Islet of Langerhans (tissue), 1 donor: ENCODE results near the gene KRTAP4-3.
"Not testable (repeated sequence)": the region's sequence is repeated elsewhere in the genome, so short reads cannot be mapped to it uniquely, and the experiment has no call there.

Source experiments
- FAIRE-seq: peaks from one replicate; lab custom pipeline; 2011; peaks lifted over from hg19 to GRCh38; lab: Jason Lieb, UNC

The KRTAP4-3 gene

DNA sequence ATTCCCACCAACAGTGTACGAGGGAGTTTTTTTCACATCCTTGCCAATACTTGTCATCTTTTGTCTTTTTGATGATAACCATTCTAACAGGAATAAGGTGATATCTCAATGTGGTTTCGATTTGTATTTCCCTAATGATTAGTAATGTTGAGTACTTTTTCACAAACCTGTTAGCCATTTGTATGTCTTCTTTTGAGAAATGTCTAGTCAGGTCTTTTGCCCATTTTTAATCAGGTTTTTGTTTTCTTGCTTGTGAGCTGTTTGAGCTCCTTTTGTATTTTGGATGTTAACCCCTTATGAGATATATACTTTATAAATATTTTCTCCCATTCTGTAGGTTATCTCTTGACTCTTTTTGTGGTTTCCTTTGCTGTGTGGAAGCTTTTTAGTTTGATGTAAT, 16.5 kb downstream of the KRTAP4-3 start:
- FAIRE-seq: no peak

DNA sequence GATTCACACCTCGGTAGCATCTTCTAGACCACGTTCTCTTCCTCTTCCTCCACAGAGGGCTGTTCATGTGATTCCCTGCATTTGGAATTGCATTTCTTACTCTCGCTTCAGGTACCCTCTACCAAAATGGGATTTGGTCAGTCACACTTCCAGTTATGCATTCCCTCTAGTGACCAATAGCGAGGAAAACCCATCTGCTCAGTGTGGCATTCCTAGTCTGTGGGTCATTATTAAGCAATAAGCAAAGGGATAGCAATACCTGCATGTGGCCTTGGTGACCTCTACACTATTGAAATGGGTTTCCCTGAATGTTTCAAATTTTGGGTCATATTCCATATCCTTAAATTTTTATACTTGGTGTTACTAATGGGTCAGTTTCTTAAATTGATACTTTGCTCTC, 18.0 kb downstream of the KRTAP4-3 start:
- no peak for FAIRE-seq

DNA sequence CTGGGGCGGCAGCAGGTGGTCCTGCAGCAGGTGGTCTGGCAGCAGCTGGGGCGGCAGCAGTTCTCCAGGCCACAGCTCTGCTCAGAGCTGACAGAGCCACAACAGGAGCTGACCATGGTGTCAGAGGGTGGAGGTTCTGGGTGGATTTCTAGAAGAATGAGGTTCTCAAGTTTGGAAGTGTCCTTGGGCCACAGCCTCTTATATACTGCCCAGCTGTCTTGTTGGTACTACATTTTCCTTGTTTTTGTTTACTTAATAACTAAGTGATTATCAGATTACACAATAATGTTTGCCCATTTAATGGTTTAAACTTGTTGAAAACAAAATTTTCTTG, 18.4 kb downstream of the KRTAP4-3 start, which contains the start of gene KRTAP4-5:
TSS of gene KRTAP4-5 (minus strand) at position 174 of the 334 bp plus-strand sequence. CDS start at position 116, 58 bp downstream.
- no peak for FAIRE-seq

DNA sequence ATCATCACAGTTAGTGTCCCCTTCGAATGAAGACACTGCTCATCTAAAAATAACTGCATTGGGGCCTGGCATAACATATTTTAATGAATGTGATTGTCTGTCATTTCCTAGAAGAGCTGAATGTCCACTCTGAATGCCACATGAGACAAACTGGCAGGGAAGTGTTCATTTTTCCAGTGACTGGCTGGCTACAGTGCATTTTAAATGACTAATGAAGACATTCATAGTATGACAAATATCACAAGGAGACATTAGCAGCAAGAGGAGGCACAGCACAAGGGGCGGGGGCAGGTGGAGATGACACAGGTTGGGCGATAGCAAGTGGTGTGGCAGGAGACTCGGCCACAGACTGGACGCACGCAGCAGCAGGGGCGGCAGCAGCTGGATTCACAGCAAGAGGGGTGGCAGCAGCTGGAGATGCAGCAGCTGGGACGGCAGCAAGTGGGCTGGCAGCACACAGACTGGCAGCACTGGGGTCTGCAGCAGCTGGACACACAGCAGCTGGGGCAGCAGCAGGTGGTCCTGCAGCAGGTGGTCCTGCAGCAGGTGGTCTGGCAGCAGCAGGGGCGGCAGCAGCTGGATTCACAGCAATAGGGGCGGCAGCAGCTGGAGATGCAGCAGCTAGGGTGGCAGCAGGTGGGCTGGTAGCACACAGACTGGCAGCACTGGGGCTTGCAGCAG, 18.9 kb downstream of the KRTAP4-3 start:
- not testable (repeated sequence) for FAIRE-seq

DNA sequence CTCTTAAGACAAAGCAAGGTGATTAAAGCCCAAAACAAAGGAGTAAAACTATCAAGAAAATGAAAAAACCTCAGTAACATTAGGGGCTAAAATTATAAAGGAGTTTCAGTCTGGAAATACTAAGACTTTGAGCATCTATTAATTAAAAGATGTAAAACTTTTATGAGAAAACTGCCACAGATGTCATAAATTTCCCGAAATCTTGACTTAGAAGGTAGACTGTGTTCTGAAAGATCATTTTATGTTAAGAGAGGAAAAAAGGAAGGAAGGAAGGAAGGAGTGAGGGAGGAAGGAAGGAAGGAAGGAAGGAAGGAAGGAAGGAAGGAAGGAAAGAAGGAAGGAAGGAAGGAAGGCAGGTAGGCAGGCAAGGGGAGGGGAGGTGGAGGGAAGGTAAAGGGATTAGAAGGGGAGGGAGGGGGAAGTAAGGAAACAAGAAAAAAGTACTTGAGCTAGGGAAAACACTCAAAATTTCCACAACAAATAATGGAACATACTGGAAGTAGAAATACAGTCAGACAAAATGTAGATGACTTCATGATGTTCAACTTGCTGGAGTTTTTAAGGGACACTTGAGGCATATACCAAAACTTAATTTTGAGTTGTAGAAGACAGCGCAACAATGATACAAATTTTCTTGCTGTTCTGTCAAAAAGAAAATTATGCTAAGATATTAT, 20.4 kb downstream of the KRTAP4-3 start:
- no peak for FAIRE-seq

DNA sequence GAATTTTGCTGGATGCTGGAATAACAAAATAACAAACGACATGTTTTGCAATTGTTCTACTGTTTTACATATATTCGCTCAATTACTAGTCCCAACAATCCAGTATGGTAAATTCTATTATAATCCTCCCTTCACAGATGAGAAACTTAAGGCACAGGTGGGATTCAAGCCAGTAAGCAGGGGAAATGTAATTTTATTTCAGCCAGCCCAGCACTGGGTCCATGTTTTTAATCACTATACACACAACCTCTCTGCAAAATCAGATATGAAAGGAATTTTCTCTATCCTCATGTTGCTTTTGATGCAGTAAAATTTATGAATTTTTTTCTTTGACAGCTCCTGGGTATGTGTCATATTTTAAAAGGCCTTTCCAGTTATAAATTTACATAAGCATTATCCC, 22.8 kb downstream of the KRTAP4-3 start:
- no peak for FAIRE-seq

DNA sequence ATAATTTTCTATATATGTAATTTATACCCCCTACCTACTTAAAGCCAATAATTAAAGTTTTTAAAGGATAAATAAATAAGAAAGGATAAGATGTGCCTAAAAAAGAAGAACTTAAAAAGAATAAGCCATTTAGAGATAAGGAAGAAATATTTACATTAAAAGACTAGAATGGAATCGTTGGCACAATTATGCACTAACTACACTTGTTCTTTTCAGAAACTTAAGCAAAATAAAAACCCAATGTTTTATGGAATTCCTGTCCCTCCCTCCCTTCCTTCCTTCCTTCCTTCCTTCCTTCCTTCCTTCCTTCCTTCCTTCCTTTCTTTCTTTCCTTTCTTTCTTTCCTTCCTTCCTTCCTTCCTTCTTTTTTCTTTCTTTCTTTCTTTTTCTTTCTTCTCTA, 23.2 kb downstream of the KRTAP4-3 start:
- no peak for FAIRE-seq

DNA sequence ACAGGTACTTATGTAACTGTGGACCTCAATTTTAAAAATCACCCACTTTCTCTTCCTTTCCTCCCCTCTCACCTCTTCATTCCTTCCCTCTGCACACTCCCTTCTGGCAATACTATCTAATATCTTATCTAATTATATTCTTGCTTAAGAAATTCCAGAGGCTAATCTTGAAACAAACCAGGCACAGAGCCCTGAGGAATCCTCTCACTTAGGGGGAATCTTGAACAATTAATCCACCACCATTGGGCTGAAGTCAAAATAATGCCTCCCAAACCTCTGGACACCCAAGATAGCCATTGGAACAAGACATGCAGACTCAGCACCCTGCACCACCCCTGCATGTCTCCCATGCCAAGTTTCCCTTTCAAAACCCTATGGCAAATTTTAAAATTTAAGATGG, 26.7 kb downstream of the KRTAP4-3 start:
- no peak for FAIRE-seq

DNA sequence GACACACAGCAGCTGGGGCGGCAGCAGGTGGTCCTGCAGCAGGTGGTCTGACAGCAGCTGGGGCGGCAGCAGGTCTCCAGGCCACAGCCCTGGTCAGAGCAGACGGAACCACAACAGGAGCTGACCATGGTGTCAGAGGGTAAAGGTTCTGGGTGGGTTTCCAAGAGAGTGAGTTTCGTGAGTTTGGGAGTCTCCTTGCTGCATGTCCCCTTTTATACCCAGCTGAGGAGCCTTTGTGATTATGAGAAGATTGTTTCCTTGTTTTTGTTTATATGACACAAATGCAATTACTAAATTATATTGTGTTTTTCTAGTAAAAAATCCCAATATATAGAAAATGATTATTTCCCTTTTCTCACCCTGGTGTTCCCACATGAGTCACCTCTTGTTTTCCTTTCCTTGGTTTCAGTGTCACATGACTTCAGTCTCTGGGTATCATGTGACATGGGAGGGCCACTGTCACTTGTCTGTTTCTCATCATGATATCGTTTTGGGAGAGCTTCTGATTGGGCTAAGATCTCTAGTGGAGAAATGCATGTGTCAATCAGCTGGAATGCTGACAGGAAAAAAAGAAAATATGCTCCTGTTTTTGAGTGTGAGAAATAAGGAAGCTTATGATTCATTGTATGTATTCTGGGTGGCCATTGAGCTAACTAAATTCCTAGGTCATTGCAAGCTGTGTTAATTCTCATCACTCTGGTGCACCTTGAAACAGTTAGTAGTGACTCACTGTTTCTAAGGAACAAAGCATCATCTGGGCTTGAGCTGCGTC, 27.5 kb downstream of the KRTAP4-3 start, which contains the start of gene KRTAP4-6:
TSS of gene KRTAP4-6 (minus strand) at position 185 of the 772 bp plus-strand sequence. CDS start at position 128, 57 bp downstream.
- FAIRE-seq: no peak

DNA sequence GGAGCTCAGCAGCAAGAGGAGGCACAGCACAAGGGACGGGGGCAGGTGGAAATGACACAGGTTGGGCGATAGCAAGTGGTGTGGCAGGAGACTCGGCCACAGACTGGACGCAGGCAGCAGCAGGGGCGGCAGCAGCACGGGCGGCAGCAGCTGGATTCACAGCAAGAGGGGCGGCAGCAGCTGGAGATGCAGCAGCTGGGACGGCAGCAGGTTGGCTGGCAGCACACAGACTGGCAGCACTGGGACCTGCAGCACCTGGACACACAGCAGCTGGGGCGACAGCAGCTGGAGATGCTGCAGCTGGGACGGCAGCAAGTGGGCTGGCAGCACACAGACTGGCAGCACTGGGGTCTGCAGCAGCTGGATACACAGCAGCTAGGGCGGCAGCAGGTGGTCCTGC, 28.2 kb downstream of the KRTAP4-3 start:
- FAIRE-seq: not testable (repeated sequence)

DNA sequence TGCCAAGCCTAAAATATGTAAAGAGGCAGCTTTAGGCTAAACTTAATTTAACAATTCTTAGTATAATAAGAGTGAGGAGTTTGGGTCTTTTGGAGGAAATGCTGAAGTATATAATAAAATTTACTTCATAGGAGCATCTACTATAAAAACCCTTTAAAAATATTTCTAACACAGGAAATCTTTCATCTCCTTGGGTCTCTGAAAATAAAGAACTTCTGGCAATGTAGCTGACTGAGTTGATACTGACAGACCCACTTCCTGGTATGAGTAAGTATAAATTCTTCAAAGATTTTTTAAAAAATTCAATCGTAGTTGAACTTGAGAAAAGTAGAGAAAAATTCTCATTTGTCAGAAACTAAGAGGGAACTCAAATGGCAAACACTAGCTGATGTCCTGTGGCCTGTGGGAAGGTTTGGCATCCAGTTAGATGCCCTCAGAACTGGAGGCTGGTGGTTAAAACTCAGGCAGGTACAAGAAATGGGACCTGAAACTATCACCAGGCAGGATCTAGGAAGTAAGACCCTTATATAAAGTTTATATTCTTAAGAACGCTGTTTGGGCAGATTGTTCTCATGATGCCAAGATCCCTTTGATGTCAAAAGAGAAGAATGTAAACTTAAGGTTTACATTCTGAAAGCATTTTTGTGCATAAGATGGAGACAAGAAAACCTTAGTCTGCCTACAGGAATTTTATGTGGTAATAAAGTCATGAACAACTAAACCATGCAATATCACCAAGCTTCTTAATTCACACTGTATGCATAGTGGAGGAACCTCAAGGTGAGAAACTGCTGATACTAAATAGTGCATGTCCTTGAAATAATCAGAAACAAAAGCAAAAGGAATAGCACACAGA, 33.9 kb downstream of the KRTAP4-3 start:
- FAIRE-seq: no peak

DNA sequence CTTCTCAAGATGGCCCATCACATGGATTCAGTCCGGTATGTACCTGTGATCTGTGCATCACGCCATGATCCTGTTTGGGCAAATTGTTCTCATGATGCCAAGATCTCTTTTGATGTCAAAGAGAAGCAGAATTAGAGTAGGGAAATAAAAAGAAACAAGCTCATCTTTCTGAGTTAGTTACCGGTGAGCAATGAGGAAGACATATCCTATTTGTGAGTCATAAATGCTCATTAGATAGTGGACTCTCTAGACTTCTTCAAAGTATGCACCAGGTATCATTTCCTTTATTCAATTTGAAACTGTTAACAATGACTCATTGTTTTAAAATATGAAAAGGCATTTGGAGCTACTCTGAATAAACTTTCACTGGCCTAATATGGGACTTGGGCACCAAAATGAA, 36.0 kb downstream of the KRTAP4-3 start:
- FAIRE-seq: no peak

DNA sequence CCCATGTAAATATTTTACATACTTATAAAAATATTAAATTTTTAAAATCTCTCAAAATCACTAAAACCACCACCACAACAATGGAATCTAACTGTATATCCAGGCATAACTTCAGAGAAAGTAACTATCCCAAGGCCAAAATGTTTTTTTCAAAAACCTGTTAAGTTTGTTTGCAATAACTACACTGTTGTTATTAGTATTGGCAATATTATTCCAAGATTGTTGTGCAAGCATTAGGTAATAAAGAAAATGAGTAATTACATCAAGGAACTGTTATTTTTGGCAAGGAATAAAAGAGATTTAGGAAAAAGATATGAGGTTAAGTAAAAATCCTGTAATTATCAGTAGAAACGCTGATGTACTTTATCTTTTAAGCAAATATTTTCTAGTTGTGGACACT, 40.6 kb downstream of the KRTAP4-3 start:
- no peak for FAIRE-seq

DNA sequence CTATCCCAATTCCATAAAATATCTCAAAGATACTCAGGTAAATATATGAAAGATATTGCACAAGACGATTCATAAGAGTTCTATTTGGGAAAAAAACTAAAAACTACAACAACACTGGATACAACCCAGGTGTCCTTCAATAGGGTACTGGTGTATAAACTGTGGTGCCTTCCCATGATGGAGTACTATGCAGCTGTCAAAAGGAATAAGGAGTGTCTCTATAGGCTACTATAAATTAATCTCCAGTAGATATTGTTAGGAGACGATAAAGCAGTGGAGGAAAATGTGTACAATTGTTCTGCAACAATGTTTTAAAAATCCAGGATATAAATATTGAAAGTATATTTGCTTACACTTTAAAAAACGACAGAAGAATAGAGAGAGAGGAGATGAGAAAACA, 41.6 kb downstream of the KRTAP4-3 start:
- FAIRE-seq: no peak

DNA sequence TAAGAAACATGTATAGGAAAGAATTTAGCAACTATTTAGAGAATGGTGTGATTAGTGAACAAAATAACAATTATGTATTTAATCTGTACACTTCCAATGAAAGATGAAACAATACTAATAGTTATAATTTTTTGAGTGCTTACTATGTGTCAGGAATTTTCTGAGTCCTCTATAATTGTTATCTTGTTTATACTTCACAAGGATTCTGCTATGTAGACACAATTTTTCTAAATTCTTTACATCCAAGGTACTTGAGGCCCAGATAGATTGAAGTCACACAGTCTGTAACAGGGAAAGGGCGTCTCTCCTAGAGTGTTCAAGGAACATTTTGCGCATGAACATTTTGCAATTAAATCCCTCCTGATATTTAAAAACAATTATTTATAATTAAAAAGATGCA, 43.0 kb downstream of the KRTAP4-3 start:
- FAIRE-seq: no peak

DNA sequence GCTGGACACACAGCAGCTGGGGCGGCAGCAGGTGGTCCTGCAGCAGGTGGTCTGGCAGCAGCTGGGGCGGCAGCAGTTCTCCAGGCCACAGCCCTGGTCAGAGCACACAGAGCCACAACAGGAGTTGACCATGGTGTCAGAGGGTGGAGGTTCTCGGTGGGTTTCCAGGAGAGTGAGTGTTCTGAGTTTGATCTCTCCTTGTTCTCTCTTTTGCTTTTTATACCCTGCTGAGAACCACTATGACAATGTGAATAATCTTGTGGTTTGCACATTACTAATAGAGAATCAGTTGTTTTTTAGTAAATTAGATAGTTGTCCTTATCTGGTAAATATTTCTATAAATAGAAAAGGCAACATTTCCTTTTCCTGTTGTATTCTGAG, 44.0 kb downstream of the KRTAP4-3 start, which contains the start of gene KRTAP4-12:
TSS of gene KRTAP4-12 (minus strand) at position 192 of the 381 bp plus-strand sequence. CDS start at position 132, 60 bp downstream.
- FAIRE-seq: not testable (repeated sequence)

DNA sequence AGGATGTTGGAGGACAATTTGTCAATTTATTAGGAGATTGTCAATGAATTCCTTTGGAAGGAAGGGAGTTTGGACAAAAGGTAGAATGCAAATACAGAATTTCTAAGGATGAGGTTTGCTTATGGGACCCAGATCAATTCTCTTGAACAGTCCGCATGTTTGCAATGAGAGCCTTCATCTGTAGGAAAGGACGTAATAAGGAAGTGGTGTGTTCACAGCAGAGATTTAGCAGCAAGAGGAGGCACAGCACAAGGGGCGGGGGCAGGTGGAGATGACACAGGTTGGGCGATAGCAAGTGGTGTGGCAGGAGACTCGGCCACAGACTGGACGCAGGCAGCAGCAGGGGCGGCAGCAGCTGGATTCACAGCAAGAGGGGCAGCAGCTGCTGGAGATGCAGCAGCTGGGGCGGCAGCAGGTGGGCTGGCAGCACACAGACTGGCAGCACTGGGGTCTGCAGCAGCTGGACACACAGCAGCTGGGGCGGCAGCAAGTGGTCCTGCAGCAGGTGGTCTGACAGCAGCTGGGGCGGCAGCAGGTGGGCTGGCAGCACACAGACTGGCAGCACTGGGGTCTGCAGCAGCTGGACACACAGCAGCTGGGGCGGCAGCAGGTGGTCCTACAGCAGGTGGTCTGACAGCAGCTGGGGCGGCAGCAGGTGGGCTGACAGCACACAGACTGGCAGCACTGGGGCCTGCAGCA, 44.6 kb downstream of the KRTAP4-3 start:
- FAIRE-seq: not testable (repeated sequence)

DNA sequence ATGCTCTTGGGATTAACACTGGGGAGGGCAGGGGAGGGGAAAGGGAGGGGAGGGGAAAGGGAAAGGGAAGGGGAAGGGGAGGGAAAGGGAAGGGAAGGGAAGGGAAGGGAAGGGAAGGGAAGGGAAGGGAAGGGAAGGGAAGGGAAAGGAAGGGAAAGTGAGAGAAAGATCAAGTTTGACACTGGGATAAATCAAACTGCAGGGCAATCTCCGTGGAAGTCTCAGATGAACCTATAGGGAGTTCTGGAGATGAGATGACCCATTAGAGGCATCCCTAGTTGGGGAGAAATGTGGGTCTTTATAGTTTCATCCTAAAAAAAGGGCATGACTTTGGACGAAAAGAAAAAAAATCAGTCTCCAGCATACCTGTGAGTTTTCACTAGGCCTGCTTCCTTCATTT, 46.3 kb downstream of the KRTAP4-3 start:
- no peak for FAIRE-seq

DNA sequence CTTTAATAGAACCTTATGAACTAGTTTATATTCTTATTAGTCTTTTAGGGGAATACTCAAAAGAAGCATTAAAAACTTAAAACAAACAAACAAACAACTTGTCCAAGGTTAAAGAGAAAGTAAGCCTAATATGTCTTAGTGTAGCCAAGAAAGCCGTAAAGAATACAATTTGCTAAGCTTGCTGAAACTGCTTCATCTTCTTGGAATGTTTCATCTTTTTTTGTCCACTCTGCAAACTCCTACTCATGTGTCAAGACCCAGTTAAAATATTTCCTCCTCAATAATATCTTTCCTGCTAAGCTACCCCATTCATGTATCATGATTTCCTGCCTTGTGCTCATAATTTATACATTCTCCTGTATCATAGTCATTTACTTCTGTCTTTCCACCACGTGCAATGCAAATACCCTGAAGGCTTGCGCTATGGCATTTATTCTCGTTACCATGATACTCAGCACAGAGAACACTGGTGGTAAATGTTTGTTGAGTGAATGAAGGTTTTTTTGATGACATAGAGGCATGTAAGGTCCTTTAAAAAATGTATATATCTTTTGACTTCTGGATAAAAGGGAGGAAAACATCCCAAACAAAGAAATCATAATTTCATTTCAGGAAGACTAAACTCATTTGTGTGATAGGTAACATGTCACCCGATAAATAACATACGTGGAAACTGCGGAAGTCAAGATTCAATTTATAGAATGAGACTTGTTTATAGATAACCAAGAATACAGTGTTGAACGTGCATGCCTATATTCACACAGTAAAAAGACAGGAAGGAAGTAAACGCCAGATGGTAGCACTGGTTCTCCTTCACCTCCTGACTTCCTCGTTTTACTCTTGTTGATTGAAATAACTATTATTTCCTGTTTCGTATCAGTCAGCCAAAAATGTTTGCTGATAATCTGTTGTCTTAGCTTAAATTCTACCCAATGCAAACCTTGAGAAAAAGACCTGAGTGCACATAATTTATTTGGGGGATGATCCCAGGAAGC, 48.0 kb downstream of the KRTAP4-3 start:
- not testable (repeated sequence) for FAIRE-seq

DNA sequence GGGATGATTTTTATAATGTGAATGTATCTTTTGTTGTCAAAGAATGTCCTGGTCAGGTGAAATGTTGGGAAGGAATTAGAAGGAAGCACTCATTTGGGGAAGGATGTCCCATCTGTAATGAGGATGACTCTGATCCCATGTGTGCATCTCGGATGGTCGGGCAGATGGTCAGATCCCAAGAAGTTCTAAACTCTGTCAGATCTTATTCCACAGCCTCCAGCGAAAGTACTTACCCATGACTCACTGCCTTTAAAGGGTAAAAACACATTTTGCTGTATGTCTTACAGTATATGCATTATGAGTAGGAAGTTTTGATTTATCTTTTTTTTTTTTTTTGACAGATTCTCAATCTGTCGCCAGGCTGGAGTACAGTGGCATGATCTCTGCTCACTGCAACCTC, 49.3 kb downstream of the KRTAP4-3 start:
- no peak for FAIRE-seq
